ENCODE data around the gene COA5. TPM values are rescaled to one million over a fixed set of nuclear protein-coding genes. Genes with fewer than 3 reads are reported as not detected.

Gene COA5
- total RNA-seq, 1 experiment from 2014 or later, result 23.8 TPM

DNA sequence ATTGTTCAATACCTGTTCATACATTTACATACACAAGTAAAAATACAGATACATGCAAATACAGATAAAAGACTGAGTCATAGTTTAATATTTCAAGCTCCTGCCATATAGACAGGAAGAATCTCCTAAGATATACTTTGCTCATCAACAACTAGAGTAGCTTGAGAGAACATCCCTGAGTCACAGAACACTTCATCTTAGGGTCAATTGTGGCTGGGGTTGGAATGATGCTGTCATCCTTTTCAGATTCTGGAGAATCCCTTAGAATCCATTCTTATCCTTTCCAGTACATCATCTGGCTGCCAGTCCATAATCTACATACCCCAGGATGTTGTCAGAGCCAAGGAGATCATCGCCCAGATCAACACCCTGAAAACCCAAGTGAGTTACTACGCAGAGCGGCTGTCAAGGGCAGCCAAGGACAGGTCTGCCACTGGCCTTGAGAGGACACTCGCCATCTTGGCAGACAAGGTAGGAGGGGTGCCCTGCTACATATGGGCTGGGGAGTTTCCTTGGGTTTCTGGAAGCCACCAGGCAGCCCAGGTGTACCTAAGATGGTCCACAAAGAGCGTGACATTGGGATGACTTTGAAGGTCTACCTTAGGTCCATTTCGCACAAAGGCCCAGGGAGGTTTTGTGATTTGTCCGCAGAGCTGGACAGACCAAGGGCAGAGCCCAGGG lies 55.7 kb downstream of the COA5 start:
- DNase-seq (ENCODE audit: low spot score), result no peak

DNA sequence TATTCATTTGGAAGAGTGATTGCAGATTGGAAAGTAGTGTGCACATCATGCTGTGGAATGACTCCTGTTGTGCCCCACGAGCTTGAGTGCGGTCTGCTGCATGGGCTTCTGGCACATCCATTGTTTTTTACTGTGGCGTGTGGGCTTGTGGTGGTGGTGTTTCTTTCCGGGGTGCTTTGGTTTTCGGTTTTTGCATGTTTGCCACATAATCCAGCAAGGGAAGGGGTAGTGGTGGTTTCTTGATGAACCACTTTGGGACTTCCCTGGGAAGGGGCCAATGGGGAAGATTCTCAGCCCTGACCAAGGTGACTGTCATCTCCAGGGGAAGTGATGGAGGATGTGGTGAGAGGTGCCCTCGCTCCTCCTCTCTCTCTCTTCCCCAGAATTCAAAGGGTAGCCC lies 57.0 kb downstream of the COA5 start:
- no peak for DNase-seq (ENCODE audit: low spot score)

DNA sequence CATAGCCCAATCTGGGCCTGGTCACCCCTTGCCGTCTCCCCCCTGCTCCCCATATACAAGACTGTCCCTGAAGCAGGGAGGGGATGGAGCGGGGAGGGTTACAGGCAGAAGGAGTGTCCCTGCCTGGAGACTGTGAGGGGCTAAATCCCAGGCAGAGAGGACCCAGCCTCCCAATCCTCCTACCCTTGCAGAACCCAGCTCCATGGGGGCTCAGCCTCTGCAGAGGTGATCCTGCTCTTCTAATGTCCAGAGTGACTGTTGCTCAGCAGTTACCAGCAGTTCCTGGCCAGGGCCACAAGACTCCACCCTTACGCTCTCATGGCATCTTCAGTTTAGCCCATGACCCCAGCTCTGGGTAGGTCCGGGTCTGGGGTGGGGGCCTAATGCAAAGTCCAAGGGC lies 58.1 kb downstream of the COA5 start:
- no peak for DNase-seq (ENCODE audit: low spot score)

Other genes starting within 250 kb of the COA5 start
- 9.9 and 11.5 TPM in 2 replicates for gene INPP4A, start 163.7 kb downstream of the COA5 start, total RNA-seq (2014; rRNA removed; shearing (Covaris generic))
- gene UNC50, start 77 bp upstream of the COA5 start, total RNA-seq (2014; rRNA removed; shearing (Covaris generic)), result 18.4 and 20.7 TPM in 2 replicates
- gene MGAT4A, start 122.6 kb upstream of the COA5 start, total RNA-seq (2014; rRNA removed; shearing (Covaris generic)), result 0.91 and 3.1 TPM in 2 replicates